Activated CD4-positive, alpha-beta T cell treated with anti-CD3 and anti-CD28 coated beads, Interleukin-2, amount 50 U/mL, for 4 hours (primary cell): Measurements from ENCODE around the gene MTHFS.
"Not testable (repeated sequence)": the region's sequence is repeated elsewhere in the genome, so short reads cannot be mapped to it uniquely, and the experiment has no call there.

Source experiments
- DNase-seq, 2 experiments: peaks; one replicate each; pipeline ENCODE4 v3.0.0-alpha.2; 2020

MTHFS gene

DNA sequence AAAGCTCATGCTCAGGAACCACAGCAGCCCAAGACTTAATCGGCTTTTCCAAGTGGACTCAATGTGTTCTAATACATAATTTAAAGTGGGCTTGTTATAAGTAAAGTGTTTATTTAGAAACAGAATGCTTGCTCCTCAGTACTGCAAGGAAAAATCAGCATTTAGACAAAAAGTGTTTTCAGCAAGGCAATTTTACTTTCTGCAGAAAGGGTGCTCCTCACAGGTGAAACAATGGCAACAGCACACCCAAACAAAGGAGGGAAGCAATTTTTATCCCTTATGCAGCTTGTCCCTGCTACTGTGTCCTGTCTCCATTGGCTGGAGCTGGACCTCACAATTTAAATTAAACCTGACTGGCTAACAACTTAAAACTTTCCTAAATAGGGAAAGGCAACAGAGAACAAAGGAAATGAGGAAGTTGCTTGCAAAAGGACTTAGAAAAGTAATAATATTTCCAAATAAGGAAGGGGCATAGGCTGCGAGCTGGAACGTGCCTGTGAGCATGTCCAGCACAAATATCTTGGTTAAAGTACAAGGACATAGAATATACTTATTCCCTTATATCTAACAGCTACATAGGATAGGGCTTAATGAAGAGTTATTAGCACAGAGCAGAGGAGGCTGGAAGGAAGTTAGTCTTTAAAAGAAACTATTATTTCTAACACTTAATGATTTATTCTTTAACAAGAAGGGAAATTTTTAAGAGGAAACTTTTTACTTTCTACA lies 19.1 kb upstream of the MTHFS start:
- not testable (repeated sequence) for DNase-seq

DNA sequence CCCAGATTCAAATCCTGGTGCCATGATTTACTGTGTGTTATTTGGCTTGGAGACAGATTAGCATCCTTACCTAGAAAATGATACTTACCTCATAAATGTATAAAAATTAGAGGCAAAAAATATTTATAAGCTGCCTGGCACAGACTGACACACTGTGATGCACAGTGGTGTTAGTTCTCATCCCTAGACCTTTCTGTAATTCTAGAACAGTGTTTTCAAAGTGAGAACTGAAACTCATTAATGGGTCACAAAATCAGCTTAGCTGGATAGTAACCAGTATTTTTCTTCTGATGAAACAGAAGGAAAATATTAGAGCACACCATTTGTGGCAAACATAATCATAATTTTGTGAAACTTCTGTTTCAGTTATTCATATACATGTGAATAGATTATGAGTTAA lies 17.9 kb upstream of the MTHFS start:
- DNase-seq: no peak

DNA sequence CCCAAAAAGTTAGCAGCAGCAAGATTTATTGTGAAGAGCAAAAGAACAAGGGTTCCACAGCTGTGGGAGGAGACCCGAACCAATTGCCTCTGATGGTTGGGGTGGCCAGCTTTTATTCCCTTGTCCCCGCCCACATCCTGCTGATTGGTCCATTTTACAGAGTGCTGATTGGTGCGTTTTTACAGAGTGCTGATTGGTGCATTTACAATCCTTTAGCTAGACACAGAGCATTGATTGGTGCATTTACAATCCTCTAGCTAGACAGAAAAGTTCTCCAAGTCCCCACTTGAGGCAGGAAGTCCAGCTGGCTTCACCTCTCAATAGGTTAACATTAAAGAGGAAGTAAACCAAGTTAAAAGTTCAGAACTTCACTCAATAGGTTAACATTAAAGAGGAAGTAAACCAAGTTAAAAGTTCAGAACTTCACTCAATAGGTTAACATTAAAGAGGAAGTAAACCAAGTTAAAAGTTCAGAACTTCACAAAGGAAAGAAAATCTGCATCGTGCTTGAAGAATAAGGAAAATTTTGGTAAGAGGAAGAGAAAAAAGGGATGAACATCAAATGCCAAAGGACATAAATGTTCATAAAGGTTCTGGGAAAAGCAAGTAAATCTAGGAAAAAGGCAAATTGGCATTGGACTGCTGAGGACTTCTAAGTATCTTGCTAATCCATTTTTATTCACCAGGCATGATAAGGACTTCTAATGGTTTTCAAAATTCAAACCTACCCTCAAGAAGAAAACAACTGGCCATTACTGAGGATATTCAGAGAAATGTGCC lies 12.9 kb upstream of the MTHFS start:
- DNase-seq: not testable (repeated sequence)

DNA sequence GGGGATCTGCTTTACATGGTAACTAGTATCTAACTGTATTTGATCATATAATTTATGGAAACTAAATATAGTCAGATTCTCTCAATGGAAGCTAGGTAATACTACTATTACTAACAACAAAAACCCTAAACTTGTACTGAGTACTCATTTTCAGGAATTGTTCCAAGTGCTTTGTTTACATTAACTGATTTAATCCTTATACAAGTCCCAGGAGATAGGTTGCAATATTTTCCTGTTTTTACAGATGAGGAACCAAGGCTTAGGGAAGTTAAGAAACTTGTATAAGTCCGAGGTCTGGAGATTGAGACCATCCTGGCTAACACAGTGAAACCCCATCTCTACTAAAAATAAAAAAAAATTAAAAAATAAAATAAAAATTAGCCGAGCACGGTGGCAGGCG lies 7.5 kb upstream of the MTHFS start:
- no peak for DNase-seq

DNA sequence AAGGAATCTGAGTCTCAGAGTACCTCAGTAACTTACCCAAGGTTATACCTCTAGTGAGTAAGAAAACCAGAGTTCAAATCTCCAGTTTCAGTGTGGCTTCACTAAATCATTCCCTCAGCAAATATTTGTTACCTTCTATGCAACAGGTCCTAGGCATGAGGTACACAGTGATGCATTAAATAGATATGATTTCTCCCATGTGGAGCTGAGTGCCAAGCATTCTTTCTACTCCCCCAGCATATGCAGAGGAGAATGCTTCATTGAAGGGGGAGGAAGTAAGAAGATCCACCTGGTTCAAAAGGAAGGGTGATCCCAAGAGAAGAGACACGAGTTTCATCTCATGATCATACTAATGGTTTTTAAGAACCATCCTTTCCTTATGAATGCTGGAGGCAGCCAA lies 6.8 kb upstream of the MTHFS start:
- no peak for DNase-seq

DNA sequence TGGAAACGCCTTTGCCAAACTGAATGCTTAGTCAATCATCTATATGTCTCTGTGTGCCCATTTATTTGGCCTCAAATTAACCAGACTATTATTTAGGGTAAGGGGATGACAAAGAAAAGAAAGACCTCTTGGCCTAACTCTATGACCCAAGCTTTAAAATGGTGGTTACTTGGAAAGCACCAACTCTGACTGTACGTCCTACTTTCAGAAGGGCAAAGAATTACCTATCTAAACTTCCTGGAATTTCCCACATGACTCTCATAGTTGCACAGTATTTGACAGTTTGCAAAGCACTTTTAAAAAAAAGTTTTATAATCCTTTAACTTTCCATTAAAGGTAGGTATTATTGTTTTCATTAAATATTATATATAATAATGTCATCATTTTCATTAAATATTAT lies 6.3 kb upstream of the MTHFS start:
- DNase-seq: no peak

DNA sequence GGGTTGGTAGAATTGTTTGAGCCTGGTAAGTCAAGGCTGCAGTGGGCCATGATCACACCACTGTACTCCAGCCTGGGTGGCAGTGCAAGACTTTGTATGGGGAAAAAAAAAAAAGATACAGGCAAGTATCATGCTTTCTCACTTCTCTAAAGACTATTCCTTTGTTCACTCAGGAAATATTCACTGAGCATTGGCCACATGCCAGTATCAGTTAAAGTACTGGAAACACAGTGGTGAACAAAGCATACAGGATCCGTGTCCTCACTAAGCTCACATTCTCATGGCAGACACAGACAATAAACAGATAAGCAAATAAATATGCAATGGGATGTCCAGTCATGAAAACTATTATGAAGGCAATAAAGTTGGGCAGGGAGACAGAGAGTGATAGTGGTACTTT lies 5.1 kb upstream of the MTHFS start:
- DNase-seq: no peak

DNA sequence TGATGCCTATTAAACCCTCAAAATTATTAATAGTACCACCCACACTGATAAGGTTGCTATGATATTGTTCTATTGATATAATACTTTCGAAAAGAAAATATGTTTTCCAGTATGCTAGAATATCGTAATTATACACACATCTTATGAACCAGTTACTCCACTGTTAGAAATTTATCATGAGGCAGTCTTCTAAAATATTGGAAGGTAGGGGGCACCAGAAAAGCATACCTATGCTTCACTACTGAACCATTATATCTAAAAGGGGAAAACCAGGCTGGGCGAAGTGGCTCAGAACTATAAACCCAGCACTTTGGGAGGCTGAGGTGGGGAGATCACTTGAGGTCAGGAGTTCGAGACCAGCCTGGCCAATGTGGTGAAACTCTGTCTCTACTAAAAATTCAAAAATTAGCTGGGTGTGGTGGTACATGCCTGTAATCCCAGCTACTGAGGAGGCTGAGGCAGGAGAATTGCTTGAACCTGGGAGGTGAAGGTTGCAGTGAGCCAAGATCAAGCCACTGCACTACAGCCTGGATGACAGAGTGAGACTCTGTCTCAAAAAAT lies 4.1 kb upstream of the MTHFS start:
- not testable (repeated sequence) for DNase-seq

DNA sequence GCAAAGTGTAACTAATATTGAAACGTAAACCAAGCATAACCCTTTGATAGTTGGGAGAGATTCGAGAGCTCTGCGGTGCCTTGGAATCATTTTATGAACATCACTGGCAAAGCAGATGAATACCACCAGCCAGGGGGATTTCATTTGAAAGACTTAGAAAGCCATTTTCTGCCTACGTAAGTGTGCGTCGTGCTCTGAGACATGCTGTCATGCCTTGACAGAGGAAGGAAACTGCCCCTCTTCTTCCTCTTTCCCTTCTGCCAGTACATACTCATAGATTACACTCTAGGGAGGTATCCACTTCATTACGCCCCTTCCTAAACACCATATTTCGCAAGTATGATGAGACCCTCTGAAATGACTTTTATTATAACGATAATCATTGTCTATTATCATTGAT lies 3.3 kb upstream of the MTHFS start:
- no peak for DNase-seq

DNA sequence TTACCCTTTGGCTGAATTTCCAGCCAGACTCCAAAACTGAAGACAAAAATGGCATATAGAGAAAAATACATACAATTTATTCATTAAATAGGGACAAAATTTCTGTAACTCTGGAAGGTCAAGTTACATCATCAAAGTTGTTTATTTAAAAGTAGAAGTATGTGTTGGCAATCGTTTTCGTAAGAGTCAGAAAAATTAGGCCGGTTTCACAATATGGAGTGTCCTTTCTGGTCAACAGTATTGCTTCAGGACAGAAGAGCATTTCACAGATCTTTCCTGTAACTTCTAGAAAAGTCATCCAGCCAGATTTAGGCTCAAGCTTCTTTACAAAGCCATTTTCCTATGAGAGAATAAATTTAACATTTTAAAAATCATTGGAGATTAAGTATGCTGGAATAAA lies 2.0 kb upstream of the MTHFS start:
- not testable (repeated sequence) for DNase-seq

DNA sequence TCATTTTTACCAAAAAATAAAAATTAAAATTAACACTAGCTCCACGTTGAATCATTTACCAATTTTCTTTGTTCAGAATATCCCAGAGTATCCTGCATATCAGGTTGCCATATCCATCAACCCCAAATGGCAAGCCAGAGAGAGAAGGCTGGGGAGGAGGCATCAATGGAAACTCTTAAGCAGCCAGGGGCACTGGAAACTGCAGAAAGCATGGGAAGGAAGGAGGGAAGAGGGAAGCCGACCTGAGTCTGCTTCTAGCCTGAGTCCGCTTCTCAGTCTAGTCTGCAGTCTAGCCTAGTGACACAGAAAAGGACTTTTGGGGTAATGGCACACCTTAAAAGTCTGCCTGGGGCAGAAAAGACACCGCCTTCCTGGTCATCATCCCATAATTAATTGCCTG lies 1.6 kb upstream of the MTHFS start:
- no peak for DNase-seq

DNA sequence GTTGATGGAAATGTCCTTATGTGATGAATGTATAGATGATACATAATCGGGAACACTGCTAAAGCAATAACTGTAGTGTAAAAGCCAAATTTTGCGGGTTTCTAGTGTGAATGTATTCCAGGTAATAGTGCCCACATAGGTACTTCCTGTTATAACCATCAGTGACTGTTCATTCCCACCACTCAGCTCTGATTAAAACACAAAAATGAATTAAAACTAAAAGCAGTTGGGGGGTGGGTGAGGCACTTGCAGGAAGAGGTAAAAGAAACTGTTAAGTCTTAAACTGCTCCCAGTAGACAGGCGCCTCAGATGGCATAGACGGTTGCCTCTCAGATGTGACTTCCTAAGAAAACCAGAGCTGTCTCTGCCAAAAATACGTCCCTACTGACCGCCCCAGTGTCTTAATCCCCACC lies 893 bp upstream of the MTHFS start:
- peak; percentile 6 to 16 for DNase-seq

DNA sequence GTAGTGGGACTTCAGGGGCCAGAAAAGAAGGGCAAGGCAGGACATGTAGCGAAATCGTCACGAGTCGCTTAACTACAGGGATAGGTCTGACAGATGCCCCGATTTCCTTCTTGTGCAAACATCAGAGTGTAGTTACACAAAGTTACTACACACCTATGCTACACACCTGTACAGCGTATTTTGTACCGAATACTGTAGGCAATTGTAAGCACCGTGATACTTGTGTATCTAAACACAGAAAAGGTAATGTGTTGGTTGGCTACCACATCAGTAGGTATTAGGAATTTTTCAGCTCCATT lies 515 bp upstream of the MTHFS start:
- DNase-seq: no peak

DNA sequence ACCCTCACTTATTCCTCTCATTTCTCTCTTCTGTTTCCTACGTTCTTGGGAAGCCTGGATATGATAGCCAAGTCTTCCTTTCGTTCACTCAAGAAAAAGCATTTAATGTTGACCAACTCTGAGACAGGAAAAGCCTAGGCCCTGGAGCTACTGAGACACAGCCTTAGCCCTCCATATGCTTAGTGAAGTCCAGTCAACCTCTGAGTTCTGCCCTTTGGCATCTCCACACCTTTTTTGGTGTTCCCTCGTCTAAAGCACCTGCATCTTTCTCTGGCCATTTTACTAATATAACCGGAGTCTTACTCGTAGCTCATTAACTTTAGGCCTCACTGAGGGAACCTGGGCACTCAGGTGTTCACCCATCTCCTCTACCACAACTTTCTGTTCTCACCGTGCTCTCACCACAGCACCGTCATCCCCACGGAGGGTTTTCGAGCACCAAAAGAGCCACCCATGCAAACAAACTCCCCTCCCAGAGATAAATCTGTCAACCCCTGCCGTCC lies 632 bp downstream of the MTHFS start:
- DNase-seq: no peak

DNA sequence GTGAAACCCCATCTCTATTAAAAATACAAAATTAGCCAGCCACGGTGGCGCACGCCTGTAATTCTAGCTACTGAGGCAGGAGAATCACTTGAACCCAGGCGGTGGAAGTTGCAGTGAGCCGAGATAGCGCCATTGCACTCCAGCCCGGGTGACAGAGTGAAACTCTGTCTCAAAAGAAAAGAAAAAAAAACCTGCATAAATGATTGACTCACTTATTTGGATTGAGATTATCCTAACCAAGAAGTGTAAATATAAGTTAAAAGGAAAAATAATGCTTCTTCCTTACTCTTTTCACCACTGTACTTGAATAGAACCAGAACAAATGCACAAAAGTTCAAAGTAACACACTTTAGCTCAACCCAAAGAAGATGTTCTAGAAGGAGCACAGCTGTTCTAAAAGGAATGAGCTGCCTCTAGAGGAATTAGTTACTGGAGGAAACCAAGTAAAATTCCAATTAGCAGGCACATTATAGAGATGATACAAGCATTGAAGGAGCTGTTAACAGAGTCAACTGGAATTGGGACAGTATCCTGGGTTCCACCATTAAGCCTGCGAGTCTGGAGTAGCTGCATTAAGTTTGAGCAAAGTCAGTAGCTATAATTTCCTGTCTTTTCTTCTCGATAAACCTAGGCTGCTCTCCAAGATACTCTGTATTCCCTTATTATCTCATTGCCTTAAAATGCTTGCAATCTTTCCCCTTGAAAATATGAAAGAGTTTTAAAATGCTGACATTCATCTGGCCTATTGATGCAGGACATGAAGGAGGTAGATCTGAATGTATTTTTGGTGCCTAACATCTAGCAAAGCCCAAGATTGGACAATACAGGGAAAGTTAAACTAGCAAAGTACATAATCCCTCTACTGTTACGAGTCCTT lies 9.5 kb downstream of the MTHFS start:
- no peak for DNase-seq

DNA sequence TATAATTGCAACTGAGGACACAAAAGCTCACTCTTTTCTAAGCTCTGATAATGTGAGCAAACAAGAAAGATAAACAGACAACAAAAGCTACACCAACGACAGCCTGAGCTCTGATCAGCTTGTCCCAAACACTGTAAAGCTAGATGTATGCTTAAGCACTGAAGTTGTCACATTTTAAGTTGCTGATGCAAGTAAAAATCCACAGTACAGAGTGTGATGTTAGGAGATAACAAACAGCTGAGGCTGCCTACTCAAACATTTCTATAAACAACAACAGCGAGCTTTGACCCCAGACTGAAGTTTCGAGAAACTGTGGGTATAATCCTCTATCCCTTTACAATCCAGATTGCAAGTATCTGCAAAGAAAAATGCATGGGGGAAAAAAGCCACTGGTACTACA lies 10.7 kb downstream of the MTHFS start:
- no peak for DNase-seq

DNA sequence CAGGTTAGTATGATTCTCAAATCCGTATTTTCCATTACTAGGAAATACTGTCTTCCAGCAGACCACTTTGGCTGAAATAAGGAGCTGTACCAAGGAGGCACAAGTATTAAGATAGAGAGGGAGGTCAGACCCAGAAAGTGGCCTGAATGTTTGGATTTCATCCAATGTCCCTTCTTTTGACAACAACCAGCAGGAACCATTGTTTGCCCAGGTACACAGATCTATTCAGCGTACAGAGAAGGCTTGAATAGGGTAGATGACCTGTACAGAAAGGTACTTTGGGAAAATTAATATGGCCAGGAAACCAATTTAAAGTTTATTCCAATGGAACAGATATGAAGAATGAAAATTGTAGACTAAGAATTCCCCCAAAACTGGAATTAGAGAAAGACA lies 12.6 kb downstream of the MTHFS start:
- no peak for DNase-seq

DNA sequence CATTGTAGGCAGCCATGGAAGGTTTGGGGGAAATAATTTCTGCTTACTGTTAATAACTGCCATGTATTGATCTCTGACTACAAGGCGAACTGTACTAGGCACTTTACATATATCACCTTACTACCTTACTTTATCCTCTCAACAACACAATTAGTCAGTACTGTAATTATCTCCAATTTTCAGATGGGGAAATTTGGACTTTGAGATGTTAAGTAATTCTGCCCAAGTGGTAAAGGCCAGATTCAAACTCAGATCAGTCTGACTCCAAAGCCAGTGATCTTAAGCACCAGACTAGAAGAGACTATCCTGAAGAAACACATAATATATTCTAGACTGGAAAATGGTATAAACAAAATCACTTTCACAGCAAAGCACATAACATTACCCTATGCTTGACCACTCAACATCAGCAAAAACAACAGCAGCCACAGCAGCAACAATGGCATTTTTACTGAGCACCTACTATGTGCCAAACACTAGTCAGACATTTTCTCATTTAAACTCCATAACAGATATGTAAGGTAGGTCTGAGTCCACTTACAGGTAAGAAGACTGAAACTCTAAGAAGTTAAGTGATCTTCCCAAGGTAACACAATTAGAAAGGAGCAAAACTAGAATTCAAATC lies 13.1 kb downstream of the MTHFS start:
- no peak for DNase-seq

DNA sequence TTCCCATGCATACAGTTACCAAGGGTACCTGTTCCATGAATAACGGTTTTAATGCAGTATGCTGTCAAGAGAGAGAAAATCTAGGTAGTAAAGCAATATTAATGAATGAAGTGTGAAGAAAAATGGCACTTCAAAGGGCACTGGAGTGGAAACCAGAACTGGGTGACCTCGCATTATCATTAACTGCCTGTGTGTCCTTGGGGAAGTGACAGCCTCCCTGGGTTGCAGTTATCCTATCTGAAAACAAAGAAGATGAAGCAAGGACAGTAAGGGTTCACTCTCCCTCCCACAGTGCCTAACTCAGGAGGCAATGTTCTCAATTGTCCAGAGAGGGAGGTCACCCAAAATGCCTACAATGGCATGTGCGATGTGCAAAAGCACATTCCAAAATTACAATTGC lies 15.1 kb downstream of the MTHFS start:
- DNase-seq: no peak

DNA sequence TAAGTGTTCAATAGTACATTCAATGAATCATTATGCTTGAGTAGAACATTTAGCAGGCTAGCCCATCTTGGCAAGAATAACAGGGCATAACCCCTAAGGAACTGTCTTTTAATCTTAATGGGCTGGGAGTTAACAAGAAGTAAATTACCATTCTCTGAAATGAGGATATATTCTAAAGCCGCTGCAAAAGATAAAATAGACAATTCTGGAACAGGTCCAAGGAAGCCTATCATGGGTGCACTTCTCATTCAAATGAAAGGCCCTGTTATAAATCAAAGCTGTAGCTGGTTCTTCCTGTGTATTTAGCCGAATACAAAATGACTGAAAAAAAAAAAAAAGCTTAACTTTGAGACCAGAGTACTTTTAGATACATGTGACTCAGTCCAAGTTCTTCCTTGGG lies 15.6 kb downstream of the MTHFS start:
- DNase-seq: no peak

DNA sequence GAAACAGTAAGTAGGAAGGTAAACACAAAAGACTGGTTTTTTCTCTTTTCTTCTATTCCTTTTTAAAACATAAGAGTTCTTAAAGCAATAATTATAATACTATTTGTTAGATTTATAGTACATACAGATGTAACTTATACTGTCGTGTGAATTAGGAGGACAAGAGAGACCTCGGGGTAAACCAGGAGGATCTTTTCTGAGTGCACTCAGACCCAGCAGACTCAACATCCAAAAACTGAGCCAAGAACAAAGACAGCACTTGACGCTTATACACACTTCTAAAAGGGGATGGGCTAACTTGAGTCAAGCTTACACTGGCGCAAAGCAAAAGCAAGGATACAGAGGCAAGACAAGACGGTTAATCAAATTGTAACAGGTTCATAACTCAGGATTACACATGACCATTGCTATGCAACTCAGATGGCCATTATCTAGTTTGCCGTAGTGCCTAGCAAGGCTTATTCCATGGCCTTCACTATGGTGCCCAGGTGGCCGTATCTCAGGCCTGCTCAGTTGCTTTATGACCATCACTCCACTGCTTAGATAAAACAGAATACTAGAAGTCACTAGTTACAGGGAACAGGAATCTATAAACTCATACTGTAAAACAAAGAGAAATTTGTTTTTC lies 18.6 kb downstream of the MTHFS start:
- DNase-seq: no peak

DNA sequence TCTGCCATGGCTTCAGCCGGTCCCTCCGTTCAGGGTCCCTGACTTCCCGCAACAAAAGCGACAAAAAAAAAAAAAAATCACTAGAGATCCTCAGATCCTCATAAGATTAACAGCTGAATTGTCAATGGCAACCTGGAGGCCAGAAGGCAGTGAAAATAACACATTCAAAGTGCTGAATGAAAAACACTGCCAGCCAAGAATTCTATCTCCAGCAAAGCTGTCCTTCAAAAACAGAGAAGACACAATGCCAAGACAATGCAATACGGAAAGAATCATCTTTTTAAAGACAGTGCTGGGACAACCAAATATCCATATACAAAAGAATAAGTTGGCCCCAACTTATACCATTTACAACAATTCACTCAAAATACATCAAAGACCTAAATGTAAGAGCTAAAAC lies 21.6 kb downstream of the MTHFS start:
- DNase-seq: no peak
